GM23338 (cell line): ENCODE measurements around the gene CFAP74. TPM values are rescaled to one million over a fixed set of nuclear protein-coding genes. Genes with fewer than 3 reads are reported as not detected.

Source experiments
- ATAC-seq: fragments of 200-7000 bp; cut with Tn5 transposase; 3 replicates; pipeline ENCODE4 v1.9.1; 2020
- DNase-seq: peaks from one replicate; pipeline ENCODE4 v3.0.0-alpha.2; 2015; ENCODE audit warnings: low spot score
- H2AFZ ChIP-seq: fragments of 200-600 bp; sonication (generic); 2 replicates; pipeline ENCODE4 v1.8.0; 2016; ENCODE audit warnings: antibody characterized with exemption, mild to moderate bottlenecking, moderate library complexity
- H3F3A ChIP-seq: fragments of 200-600 bp; sonication (generic); replicated peaks from 2 replicates; pipeline ENCODE4 v1.8.0; 2017; ENCODE audit warnings: antibody characterized with exemption, mixed run types, low read depth
- H3K27ac ChIP-seq: fragments of 200-600 bp; sonication (generic); 2 replicates; pipeline ENCODE4 v1.6.1; 2016; ENCODE audit warnings: low read depth
- H3K27me3 ChIP-seq: fragments of 200-600 bp; sonication (generic); 2 replicates; pipeline ENCODE4 v1.8.0; 2016; ENCODE audit warnings: mild to moderate bottlenecking, mixed run types, moderate library complexity; ENCODE audit not compliant: insufficient read depth
- H3K36me3 ChIP-seq: fragments of 200-600 bp; sonication (generic); 2 replicates; pipeline ENCODE4 v1.8.0; 2016; ENCODE audit warnings: mild to moderate bottlenecking; ENCODE audit not compliant: insufficient read depth
- H3K4me1 ChIP-seq: fragments of 200-600 bp; sonication (generic); 2 replicates; pipeline ENCODE4 v1.8.0; 2016; ENCODE audit warnings: mild to moderate bottlenecking, moderate library complexity; ENCODE audit not compliant: insufficient read depth
- H3K4me2 ChIP-seq: fragments of 200-600 bp; sonication (generic); 2 replicates; pipeline ENCODE4 v1.7.1; 2017; ENCODE audit warnings: mixed run types
- H3K4me3 ChIP-seq: fragments of 200-600 bp; sonication (generic); 2 replicates; pipeline ENCODE4 v1.6.1; 2016; ENCODE audit warnings: mixed run types
- H3K79me2 ChIP-seq: fragments of 200-600 bp; sonication (generic); replicated peaks from 2 replicates; pipeline ENCODE4 v1.8.0; 2017; ENCODE audit warnings: mild to moderate bottlenecking; ENCODE audit not compliant: insufficient read depth
- H3K9me2 ChIP-seq: fragments of 200-600 bp; sonication (generic); 2 replicates; pipeline ENCODE4 v1.8.0; 2017; ENCODE audit not compliant: insufficient read depth
- H4K20me1 ChIP-seq: fragments of 200-600 bp; sonication (generic); replicated peaks from 2 replicates; pipeline ENCODE4 v1.8.0; 2017; ENCODE audit warnings: mild to moderate bottlenecking; ENCODE audit not compliant: insufficient read depth
- H3K27ac Mint-ChIP-seq: 2 replicates; pipeline ENCODE4 v1.8.0; 2020; ENCODE audit warnings: inconsistent platforms, mild to moderate bottlenecking, moderate library complexity, mixed read lengths
- H3K27me3 Mint-ChIP-seq: 3 replicates; pipeline ENCODE4 v1.8.0; 2022; ENCODE audit warnings: low read depth, mild to moderate bottlenecking, moderate library complexity, mixed read lengths, inconsistent platforms; ENCODE audit not compliant: insufficient read depth, poor library complexity
- H3K36me3 Mint-ChIP-seq: 3 replicates; pipeline ENCODE4 v1.8.0; 2021; ENCODE audit warnings: low read depth, mild to moderate bottlenecking, inconsistent platforms, moderate library complexity, mixed read lengths
- H3K4me1 Mint-ChIP-seq: 3 replicates; pipeline ENCODE4 v1.8.0; 2020; ENCODE audit warnings: mild to moderate bottlenecking, inconsistent platforms, mixed read lengths
- H3K4me3 Mint-ChIP-seq: 3 replicates; pipeline ENCODE4 v1.8.0; 2021; ENCODE audit warnings: moderate library complexity, mild to moderate bottlenecking, inconsistent platforms, mixed read lengths
- H3K9me3 Mint-ChIP-seq: 3 replicates; pipeline ENCODE4 v1.8.0; 2020; ENCODE audit warnings: moderate library complexity, mild to moderate bottlenecking, inconsistent platforms, mixed read lengths
- CREB1 ChIP-seq: fragments of 250-450 bp; sonication (Bioruptor Pico); IDR thresholded peaks from 2 replicates; pipeline ENCODE4 v1.5.0; 2020; ENCODE audit warnings: low read depth, mild to moderate bottlenecking, moderate library complexity
- ETS1 ChIP-seq: IDR thresholded peaks from 2 replicates; pipeline ENCODE4 v1.6.1; 2016; ENCODE audit warnings: antibody characterized with exemption
- EZH2 ChIP-seq: fragments of 200-600 bp; sonication (generic); IDR thresholded peaks from one replicate; pipeline ENCODE4 v1.8.0; 2017; ENCODE audit warnings: antibody characterized with exemption, mild to moderate bottlenecking, low read depth; ENCODE audit not compliant: unreplicated experiment
- EZH2phosphoT487 ChIP-seq: fragments of 200-600 bp; sonication (generic); IDR thresholded peaks from one replicate; pipeline ENCODE4 v1.8.1; 2018; ENCODE audit warnings: antibody characterized with exemption; ENCODE audit not compliant: unreplicated experiment
- REST ChIP-seq: IDR thresholded peaks from one replicate; pipeline ENCODE4 v1.6.1; 2018; ENCODE audit warnings: antibody characterized with exemption; ENCODE audit not compliant: unreplicated experiment
- ZNF114 ChIP-seq: fragments of 250-450 bp; sonication (Bioruptor Pico); IDR thresholded peaks from 2 replicates; pipeline ENCODE4 v1.5.0; 2020; ENCODE audit warnings: mild to moderate bottlenecking, moderate library complexity
- ZNF462 ChIP-seq: fragments of 250-450 bp; sonication (Bioruptor Pico); IDR thresholded peaks from 2 replicates; pipeline ENCODE4 v1.5.0; 2020; ENCODE audit warnings: mild to moderate bottlenecking, moderate library complexity
- polyA plus RNA-seq: library from polyadenylated mRNA; unstranded; fragments of >200 nt; fragmentation: Nextera tagmentation; extraction: Ambion mirVana; gene quantifications from 2 replicates; pipeline ENCODE4 v1.2.1, GENCODE V29; 2016
- total RNA-seq: library from RNA; depleted of rRNA; stranded (reverse); fragments of >200 nt; shearing (Covaris generic); gene quantifications from 2 replicates; pipeline ENCODE4 v1.2.3, GENCODE V29; 2014

The CFAP74 gene
- total and polyA plus RNA-seq, 2 experiments from 2014 or later = 0.21 TPM; not detected in 1

GRCh38 chr1:1965546-1965945, 38.0 kb downstream of the CFAP74 start (continued):
- no peak for TF ChIP-seq ZNF462 (CRISPR knock-in tag)
- no peak for TF ChIP-seq REST

- no peak overlapping the region for H3K4me3 ChIP-seq
- H3K9me2 ChIP-seq = no peaks in the 10 kb centered on the region
- Mint-ChIP-seq H3K36me3 (no peaks in the 10 kb centered on the region; the same call in 2 of the 3 replicates), H3K4me1 (peaks cover 23% of the 10 kb centered on the region), H3K27me3 (peaks cover 11% of the 10 kb centered on the region), H3K27ac (no peak overlapping the region), H3K4me3 (no peak overlapping the region), H3K9me3 (peaks cover 3% of the 10 kb centered on the region; the same call in 1 of the 3 replicates)
- no peaks in the 10 kb centered on the region for H3K27me3 ChIP-seq
- H3K4me1 ChIP-seq = peaks cover 5% of the 10 kb centered on the region; the same call in 1 of the 2 replicates
- DNase-seq (no peak), ATAC-seq (no peak)
- H2AFZ ChIP-seq = 0 out of 2 replicates have a peak overlapping the region, but pooled peaks have one; percentile 38
- H3K4me2 ChIP-seq = no peak overlapping the region
- no peaks in the 10 kb centered on the region for H4K20me1 ChIP-seq
- H3K79me2 ChIP-seq = no peaks in the 10 kb centered on the region
- no peaks in the 10 kb centered on the region for H3K36me3 ChIP-seq
- H3F3A ChIP-seq = peaks cover 10% of the 10 kb centered on the region
- H3K27ac ChIP-seq = no peak overlapping the region
- TF ChIP-seq ETS1 (no peak), EZH2 (no peak), ZNF114 (CRISPR knock-in tag) (no peak), REST (no peak), EZH2phosphoT487 (no peak), CREB1 (CRISPR knock-in tag) (no peak)
Measured at GRCh38 chr1:1964811-1965210, 38.8 kb downstream of the CFAP74 start.
